Gastrocnemius medialis (tissue), 4 donors: Measurements from ENCODE around the gene CCDC86. TPM values are rescaled to one million over a fixed set of nuclear protein-coding genes. Genes with fewer than 3 reads are reported as not detected.

Source experiments
- ATAC-seq, 2 donors: fragments of 150-250 bp; one replicate each; pipeline ENCODE4 v1.9.1; 2016
- DNase-seq, 2 donors: peaks; one replicate each; pipeline ENCODE4 v3.0.0-alpha.2; 2019
- H3K27ac ChIP-seq, 4 donors: fragments of 200-600 bp; sonication (generic); 1 replicate in 1 of 4; 2 replicates in 3 of 4; pipeline ENCODE4 v1.5.1; 2016 to 2018; ENCODE audit warnings: mild to moderate bottlenecking in 2 of 4, moderate library complexity in 1 of 4
- H3K27me3 ChIP-seq, 3 donors: fragments of 200-600 bp; sonication (generic) in 2 of 3; 1 replicate in 1 of 3; 2 replicates in 2 of 3; pipeline versions ENCODE4 v1.5.1 to v1.6.0; 2016 to 2019; ENCODE audit warnings: mild to moderate bottlenecking in 1 of 3, moderate library complexity in 1 of 3
- H3K36me3 ChIP-seq, 2 donors: fragments of 200-600 bp; sonication (generic) in 1 of 2; one replicate each; pipeline ENCODE4 v1.5.1; 2017 to 2018
- H3K4me1 ChIP-seq, 2 donors: fragments of 200-600 bp; sonication (generic) in 1 of 2; one replicate each; pipeline ENCODE4 v1.5.1; 2016 to 2017; ENCODE audit warnings: mild to moderate bottlenecking in 2 of 2
- H3K4me3 ChIP-seq, 4 donors: fragments of 200-600 bp; sonication (generic) in 3 of 4; 1 replicate in 1 of 4; 2 replicates in 3 of 4; pipeline ENCODE4 v1.5.1; 2016 to 2019; ENCODE audit warnings: mild to moderate bottlenecking in 2 of 4
- H3K9me3 ChIP-seq, 3 donors: fragments of 200-600 bp; sonication (generic) in 2 of 3; 1 replicate in 1 of 3; 2 replicates in 2 of 3; pipeline ENCODE4 v1.5.1; 2016 to 2019
- POLR2A ChIP-seq, 2 donors: fragments of 450-650 bp; IDR thresholded peaks; one replicate each; pipeline ENCODE4 v1.6.1; 2017; ENCODE audit warnings: antibody characterized with exemption in 2 of 2, mild to moderate bottlenecking in 2 of 2, moderate library complexity in 2 of 2
- in situ Hi-C, 4 donors: fragments of 200-750 bp; cut with MboI; loops; one replicate each; pipeline versions ENCODE4 v1.15.0 to v1.8.0; 2017; ENCODE audit warnings: low sequenced_read_pairs in 4 of 4
- intact Hi-C: fragments of 100-400 bp; cut with DNase I; formaldehyde crosslinking; loops from one replicate; pipeline ENCODE4 v1.15.1; 2023; ENCODE audit warnings: low total_unique reads
- total RNA-seq, 4 donors: library from RNA; depleted of rRNA; stranded (reverse); fragments of >200 nt; gene quantifications; one replicate each; pipeline versions ENCODE4 v1.1.0 to v1.2.3, GENCODE V29; 2016
- TF ChIP-seq, protein P1 (sequence below), 5 experiments: fragments of 450-650 bp in 3 of 5; fragments of 200-600 bp in 2 of 5; sonication (generic) in 2 of 5; IDR thresholded peaks in 4 of 5; conservative IDR thresholded peaks in 1 of 5; 1 replicate in 4 of 5; 2 replicates in 1 of 5; pipeline ENCODE4 v1.5.1; 2016 to 2019; ENCODE audit warnings: antibody characterized with exemption in 5 of 5, mild to moderate bottlenecking in 3 of 5, moderate library complexity in 3 of 5

Gene CCDC86
- total RNA-seq, 4 donors from 2014 or later: 23.8 to 36.2 (median 33.2) TPM

DNA sequence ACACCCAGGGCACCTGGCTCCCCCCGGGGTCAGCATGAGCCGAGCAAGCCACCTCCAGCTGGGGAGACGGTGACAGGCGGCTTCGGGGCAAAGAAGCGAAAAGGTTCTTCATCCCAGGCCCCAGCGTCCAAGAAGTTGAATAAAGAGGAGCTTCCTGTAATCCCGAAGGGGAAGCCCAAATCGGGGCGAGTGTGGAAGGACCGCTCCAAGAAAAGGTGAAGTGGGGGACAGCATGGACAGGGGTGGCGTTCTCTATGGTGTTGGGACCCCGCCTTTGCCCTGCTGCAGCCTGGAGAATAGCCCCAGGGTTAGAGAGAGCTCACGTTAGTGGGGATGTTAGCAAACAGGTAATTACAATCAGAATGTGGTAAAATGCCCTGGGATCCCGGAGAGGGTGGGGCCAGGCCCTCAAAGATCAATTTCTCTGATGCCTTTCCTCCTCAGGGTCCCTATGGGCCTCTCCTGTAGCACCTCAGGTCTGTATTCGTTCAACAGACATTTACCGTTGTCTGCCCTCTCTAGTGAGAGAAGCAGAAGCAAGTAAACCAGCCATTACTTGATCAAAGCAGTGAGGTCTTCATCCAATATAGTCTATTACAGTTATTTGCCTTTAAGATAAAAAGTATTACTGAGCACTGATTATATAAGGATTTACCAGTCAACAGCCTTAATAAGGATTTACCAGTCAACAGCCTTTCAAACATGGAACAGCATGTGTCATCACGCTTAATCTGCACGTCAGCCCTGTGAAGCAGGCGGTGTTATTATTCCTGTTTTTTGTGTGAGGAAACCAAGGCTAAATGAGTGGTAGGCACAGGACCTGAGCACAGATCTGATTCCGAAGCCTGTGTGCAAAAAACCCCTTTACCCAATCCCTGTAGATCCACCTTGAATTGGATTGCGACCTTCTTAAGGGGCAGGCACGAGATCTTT, 1.0 kb downstream of the CCDC86 start:
- no peaks in the 10 kb centered on the region for H3K9me3 ChIP-seq
- H3K4me3 ChIP-seq: peak overlapping the region; percentile 76 to 95 (median 88)
- H3K36me3 ChIP-seq: peaks cover 0 to 7% of the 10 kb centered on the region in 2 donors
- peak overlapping the region; percentile 79 to 87 (median 83) for H3K27ac ChIP-seq
- DNase-seq: no peak
- peaks cover 25 to 31% of the 10 kb centered on the region in 2 donors for H3K4me1 ChIP-seq
- no peaks in the 10 kb centered on the region for H3K27me3 ChIP-seq
- in situ Hi-C loops: loop anchor here (5.0 to 25.0 kb wide), 3 partner anchors 49 to 344 kb away; no protein-coding TSS in a partner anchor
- no peak for ATAC-seq
- no peak for TF ChIP-seq POLR2A (IDR thresholded peaks at IDR 0.05)
- TF ChIP-seq, protein P1, sequence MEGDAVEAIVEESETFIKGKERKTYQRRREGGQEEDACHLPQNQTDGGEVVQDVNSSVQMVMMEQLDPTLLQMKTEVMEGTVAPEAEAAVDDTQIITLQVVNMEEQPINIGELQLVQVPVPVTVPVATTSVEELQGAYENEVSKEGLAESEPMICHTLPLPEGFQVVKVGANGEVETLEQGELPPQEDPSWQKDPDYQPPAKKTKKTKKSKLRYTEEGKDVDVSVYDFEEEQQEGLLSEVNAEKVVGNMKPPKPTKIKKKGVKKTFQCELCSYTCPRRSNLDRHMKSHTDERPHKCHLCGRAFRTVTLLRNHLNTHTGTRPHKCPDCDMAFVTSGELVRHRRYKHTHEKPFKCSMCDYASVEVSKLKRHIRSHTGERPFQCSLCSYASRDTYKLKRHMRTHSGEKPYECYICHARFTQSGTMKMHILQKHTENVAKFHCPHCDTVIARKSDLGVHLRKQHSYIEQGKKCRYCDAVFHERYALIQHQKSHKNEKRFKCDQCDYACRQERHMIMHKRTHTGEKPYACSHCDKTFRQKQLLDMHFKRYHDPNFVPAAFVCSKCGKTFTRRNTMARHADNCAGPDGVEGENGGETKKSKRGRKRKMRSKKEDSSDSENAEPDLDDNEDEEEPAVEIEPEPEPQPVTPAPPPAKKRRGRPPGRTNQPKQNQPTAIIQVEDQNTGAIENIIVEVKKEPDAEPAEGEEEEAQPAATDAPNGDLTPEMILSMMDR (IDR thresholded peaks at IDR 0.05 in 4 of 5, conservative IDR thresholded peaks at IDR 0.05 in 1 of 5): no peak
- intact Hi-C loops: loop anchor here (1.0 to 2.0 kb wide), 3 partner anchors 36 to 318 kb away; partner anchors contain the start of genes PRPF19 and VPS37C

DNA sequence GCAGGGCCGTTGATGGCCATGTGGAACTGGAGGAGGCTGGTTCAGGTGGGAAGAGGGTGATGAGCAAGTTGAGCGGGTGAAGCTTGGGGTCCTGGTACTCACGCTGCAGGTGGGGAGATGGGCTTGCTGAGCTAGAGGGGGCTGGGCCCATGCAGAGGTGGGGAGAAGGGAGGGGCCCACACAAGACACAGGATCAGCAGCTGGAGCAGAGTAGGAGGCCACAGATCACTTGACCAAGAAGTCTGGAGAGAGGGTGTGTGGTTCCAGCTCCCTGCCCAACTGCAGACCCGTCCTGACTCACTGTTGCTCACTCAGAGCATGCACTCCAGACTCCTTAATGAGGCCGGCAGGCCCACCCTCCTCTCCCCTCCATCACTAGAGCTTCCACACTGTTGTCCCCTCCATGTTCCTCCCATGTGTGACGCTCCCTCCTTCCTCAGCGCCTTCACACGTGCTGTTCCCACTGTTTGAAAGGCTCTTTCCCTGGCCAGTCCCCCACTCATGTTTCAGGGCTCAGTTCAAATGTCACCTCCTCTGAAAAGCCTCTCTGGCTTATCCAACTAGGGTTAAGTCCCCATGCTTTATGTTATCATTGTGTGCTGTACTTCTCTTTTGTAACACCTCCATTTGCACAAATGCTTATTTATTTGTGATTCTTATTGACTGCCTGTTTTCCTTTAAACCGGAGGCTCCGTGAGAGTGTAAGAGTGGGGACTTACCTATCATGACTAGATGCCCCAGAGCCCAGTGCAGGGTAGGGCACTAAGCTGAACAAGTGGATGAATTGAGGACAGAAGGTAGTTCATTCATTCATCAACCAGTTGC, 2.3 kb downstream of the CCDC86 start:
- TF ChIP-seq POLR2A (IDR thresholded peaks at IDR 0.05): no peak
- TF ChIP-seq, protein P1 (IDR thresholded peaks at IDR 0.05 in 4 of 5, conservative IDR thresholded peaks at IDR 0.05 in 1 of 5): no peak
- H3K4me3 ChIP-seq: peak overlapping the region; percentile 76 to 95 (median 88)
- peaks cover 0 to 17% of the 10 kb centered on the region in 2 donors for H3K36me3 ChIP-seq
- no peaks in the 10 kb centered on the region for H3K9me3 ChIP-seq
- peak overlapping the region in 3 of 4 donors; percentile 79 to 87 (median 83) for H3K27ac ChIP-seq
- no peak for DNase-seq
- intact Hi-C loops (no loop called here), in situ Hi-C loops (loop anchor here (5.0 to 25.0 kb wide), 3 partner anchors 48 to 343 kb away; no protein-coding TSS in a partner anchor)
- H3K4me1 ChIP-seq: peaks cover 25 to 31% of the 10 kb centered on the region in 2 donors
- no peak for ATAC-seq
- H3K27me3 ChIP-seq: no peaks in the 10 kb centered on the region

DNA sequence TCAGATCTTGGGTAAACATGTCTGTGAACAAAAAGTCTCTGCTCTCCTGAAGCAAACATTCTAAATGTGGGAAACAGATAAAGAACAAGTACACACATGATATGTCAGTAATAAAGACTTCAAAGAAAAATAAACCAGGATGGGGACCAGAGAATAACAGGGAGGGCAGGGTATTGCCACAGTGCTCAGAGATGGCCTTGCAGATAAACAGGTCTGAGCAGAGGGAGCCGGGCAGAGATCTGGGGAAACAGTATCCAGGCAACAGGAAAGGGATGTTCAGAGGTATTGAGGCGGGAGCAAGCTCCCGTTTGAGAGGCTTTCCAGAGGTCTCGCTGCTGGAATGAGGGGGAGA, 2.9 kb downstream of the CCDC86 start:
- H3K36me3 ChIP-seq: peaks cover 0 to 23% of the 10 kb centered on the region in 2 donors

DNA sequence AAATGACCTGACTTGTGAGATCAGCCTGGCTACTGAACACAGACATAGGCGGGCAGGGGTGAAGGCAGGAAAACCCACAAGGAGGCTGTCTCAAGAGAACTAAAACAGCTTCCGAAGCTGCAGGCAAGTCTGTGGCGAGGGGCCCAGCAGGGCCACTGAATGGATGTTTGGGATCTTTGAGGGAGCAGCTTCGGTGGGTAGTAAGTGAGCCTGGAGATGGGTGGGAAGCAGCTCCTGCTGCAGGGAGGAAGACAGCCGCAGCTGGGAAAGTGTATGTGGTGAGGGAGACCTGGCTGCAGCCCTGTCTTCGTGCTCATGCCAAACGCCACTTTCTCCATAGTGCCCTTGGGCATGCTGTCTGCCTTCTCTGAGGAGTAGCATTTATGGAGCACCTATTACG, 3.4 kb downstream of the CCDC86 start:
- H3K4me3 ChIP-seq: no peak overlapping the region
- intact Hi-C loops: no loop called here
- no peak for TF ChIP-seq POLR2A (IDR thresholded peaks at IDR 0.05)
- TF ChIP-seq, protein P1 (IDR thresholded peaks at IDR 0.05 in 4 of 5, conservative IDR thresholded peaks at IDR 0.05 in 1 of 5): no peak
- peaks cover 25 to 31% of the 10 kb centered on the region in 2 donors for H3K4me1 ChIP-seq
- no peaks in the 10 kb centered on the region for H3K9me3 ChIP-seq
- no peak overlapping the region for H3K27ac ChIP-seq
- ATAC-seq (no peak), DNase-seq (no peak)
- H3K27me3 ChIP-seq: no peaks in the 10 kb centered on the region
- in situ Hi-C loops: loop anchor here (25.0 kb wide), 2 partner anchors 292 to 342 kb away; no protein-coding TSS in a partner anchor
- peaks cover 0 to 28% of the 10 kb centered on the region in 2 donors for H3K36me3 ChIP-seq

More for the DNA sequence above, 2.9 kb downstream of the CCDC86 start:
- intact Hi-C loops (no loop called here), in situ Hi-C loops (loop anchor here (5.0 to 25.0 kb wide), 3 partner anchors 47 to 342 kb away; no protein-coding TSS in a partner anchor)
- Histone ChIP-seq H3K4me3 (peak overlapping the region in 2 of 4 donors; percentile 76 to 92), H3K27ac (peak overlapping the region in 2 of 4 donors; percentile 5 to 83), H3K4me1 (peaks cover 25 to 31% of the 10 kb centered on the region in 2 donors), H3K9me3 (no peaks in the 10 kb centered on the region), H3K27me3 (no peaks in the 10 kb centered on the region)
- TF ChIP-seq, protein P1 (IDR thresholded peaks at IDR 0.05 in 4 of 5, conservative IDR thresholded peaks at IDR 0.05 in 1 of 5): no peak
- no peak for TF ChIP-seq POLR2A (IDR thresholded peaks at IDR 0.05)
- DNase-seq: no peak
- no peak for ATAC-seq
